Measurements from ENCODE around the gene MS4A10. TPM values are rescaled to one million over a fixed set of nuclear protein-coding genes. Genes with fewer than 3 reads are reported as not detected.

MS4A10 gene
- total and polyA plus RNA-seq, 10 of the 15 experiments (the other 5 are each of a cell fraction or from before 2014, with no cell fraction given): not detected

DNA sequence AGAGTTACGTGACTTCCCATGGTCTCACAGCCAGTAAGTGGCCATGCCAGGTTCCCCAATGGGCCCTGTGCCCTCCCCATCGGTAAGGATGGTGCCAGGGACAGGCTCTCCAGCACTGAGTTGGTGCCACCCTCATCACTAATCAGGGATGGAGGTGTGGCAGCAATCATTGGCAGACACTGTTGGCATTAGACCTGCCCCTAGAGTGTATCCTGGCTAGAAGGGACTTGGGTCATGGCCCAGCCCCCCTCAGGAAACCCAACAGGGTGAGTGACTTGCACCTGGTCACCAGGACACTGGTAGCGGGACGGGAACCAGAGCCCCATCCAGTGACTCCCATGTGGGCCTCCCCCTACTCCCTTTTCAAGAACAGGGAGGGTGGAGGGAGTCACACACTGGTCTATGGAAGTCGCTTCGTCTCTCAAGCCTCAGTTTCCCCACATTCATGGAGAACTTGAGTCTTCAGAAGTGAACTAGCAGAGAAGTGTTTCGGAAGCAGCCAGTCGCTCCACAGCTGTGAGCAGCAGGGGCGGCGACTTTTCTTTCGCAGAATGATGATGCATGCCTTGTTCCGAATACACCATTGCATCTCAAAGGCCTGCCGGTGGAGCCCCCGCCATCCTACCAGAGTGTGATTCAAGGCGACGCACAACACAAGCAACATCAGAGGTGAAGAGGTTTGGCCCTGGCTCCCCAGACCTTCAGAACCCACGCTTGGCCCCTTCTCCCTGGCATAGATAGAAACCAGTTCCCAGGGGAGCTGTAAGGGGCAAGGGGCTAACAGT lies 12.9 kb downstream of the MS4A10 start:
- no peak for TF ChIP-seq E2F4 (IDR thresholded peaks at IDR 0.05; ENCODE audit: low read depth, low read length)
- TF ChIP-seq CREM (IDR thresholded peaks at IDR 0.05; ENCODE audit: low read depth): no peak
- no peak for TF ChIP-seq ZNF274 (IDR thresholded peaks at IDR 0.05; ENCODE audit: insufficient read depth, insufficient read length)
- ATAC-seq (no peak), FAIRE-seq (no peak), DNase-seq (ENCODE audit: low read depth, low spot score) (no peak)
- ChIA-PET RAD21 (ENCODE audit: unreplicated experiment) (no interaction called here), POLR2A (no interaction called here), SMC1A (ENCODE audit: uncharacterized antibody, unreplicated experiment) (no interaction called here), CTCF (no interaction called here)
- Histone ChIP-seq H3K27me3 (replicated peaks in 1 of 2; ENCODE audit: control insufficient read depth in 2 of 2, insufficient read depth in 2 of 2, low read length in 1 of 2) (no peaks in the 10 kb centered on the region; a peak in 1 of 4 replicates), H3K4me3 (no peak overlapping the region), H4K20me1 (ENCODE audit: control insufficient read depth, insufficient read depth) (no peaks in the 10 kb centered on the region), H3K9ac (ENCODE audit: control insufficient read depth, insufficient read depth, low read length) (no peak overlapping the region), H3K36me3 (ENCODE audit: control insufficient read depth in 2 of 2, insufficient read depth in 2 of 2, low read length in 1 of 2) (no peaks in the 10 kb centered on the region), H2AFZ (ENCODE audit: control insufficient read depth, low read depth, low read length) (no peak overlapping the region), H3K27ac (ENCODE audit: control insufficient read depth, insufficient read depth) (no peak overlapping the region), H3K9me3 (replicated peaks; ENCODE audit: control insufficient read depth, insufficient read depth, low read length) (no peaks in the 10 kb centered on the region), H3K79me2 (ENCODE audit: control insufficient read depth, insufficient read depth, low read length) (no peaks in the 10 kb centered on the region), H3K4me1 (ENCODE audit: control insufficient read depth, insufficient read depth, low read length) (no peaks in the 10 kb centered on the region), H3K4me2 (ENCODE audit: control insufficient read depth, insufficient read depth) (no peak overlapping the region)
- WGBS (ENCODE audit: insufficient coverage, insufficient replicate concordance, low lambda C conversion rate, missing lambda C conversion rate): 46% methylated on average over 17 of the region's 17 CpGs
- in situ Hi-C loops (cut with MboI) (no loop called here), intact Hi-C loops (cut with micrococcal nuclease; ENCODE audit: unreplicated experiment) (no loop called here)
- no TSS peak for BruUV-seq (replicated peaks)

DNA sequence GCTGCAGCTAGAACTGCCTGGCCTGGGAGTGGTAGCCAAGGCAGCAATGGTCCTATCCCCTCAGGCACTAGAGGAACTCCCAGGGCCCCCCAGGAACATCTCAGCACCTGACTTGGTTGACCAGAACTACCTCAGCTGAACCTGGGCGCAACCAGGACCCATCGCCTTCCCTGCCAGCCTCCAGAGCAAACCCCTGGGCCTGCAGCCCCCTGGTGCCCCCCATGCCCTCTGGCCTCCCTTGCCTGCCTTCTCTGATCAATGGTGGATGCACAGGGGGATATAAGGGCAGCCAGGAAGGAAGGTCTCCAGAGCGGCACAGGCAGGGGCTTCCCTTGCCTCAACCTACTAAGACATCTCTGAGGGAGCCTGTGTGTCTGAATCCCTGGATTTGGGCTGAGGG lies 13.5 kb downstream of the MS4A10 start:
- ChIA-PET SMC1A (ENCODE audit: uncharacterized antibody, unreplicated experiment) (no interaction called here), POLR2A (no interaction called here), RAD21 (ENCODE audit: unreplicated experiment) (no interaction called here), CTCF (no interaction called here)
- no peak for FAIRE-seq
- 97% methylated on average over 2 of the region's 3 CpGs for WGBS (ENCODE audit: insufficient coverage, insufficient replicate concordance, low lambda C conversion rate, missing lambda C conversion rate)
- H3K9me3 ChIP-seq (replicated peaks; ENCODE audit: control insufficient read depth, insufficient read depth, low read length): no peaks in the 10 kb centered on the region
- no peak overlapping the region for H3K9ac ChIP-seq (ENCODE audit: control insufficient read depth, insufficient read depth, low read length)
- no peaks in the 10 kb centered on the region for H4K20me1 ChIP-seq (ENCODE audit: control insufficient read depth, insufficient read depth)
- no peaks in the 10 kb centered on the region for H3K36me3 ChIP-seq (ENCODE audit: control insufficient read depth in 2 of 2, insufficient read depth in 2 of 2, low read length in 1 of 2)
- H2AFZ ChIP-seq (ENCODE audit: control insufficient read depth, low read depth, low read length): no peak overlapping the region
- H3K4me2 ChIP-seq (ENCODE audit: control insufficient read depth, insufficient read depth): no peak overlapping the region
- H3K4me1 ChIP-seq (ENCODE audit: control insufficient read depth, insufficient read depth, low read length): no peaks in the 10 kb centered on the region
- no peaks in the 10 kb centered on the region for H3K79me2 ChIP-seq (ENCODE audit: control insufficient read depth, insufficient read depth, low read length)
- H3K27me3 ChIP-seq (replicated peaks in 1 of 2; ENCODE audit: control insufficient read depth in 2 of 2, insufficient read depth in 2 of 2, low read length in 1 of 2): no peaks in the 10 kb centered on the region; a peak in 2 of 4 replicates
- in situ Hi-C loops (cut with MboI): no loop called here
- intact Hi-C loops (cut with micrococcal nuclease; ENCODE audit: unreplicated experiment): no loop called here
- H3K27ac ChIP-seq (ENCODE audit: control insufficient read depth, insufficient read depth): no peak overlapping the region
- no peak for ATAC-seq
- BruUV-seq (replicated peaks): no TSS peak
- H3K4me3 ChIP-seq: no peak overlapping the region
- no peak for DNase-seq (ENCODE audit: low read depth, low spot score)
- TF ChIP-seq EED (IDR thresholded peaks at IDR 0.05; ENCODE audit: low read depth) (no peak), SRF (IDR thresholded peaks at IDR 0.05; ENCODE audit: low read depth in 2 of 2, low read length in 2 of 2) (no peak), SMARCA5 (IDR thresholded peaks at IDR 0.05) (no peak), POLR2A (IDR thresholded peaks at IDR 0.05; ENCODE audit: low read depth, low read length) (no peak), LARP7 (IDR thresholded peaks at IDR 0.05) (no peak), CEBPB (IDR thresholded peaks at IDR 0.05; ENCODE audit: borderline replicate concordance in 1 of 2, low read depth in 2 of 2, low read length in 2 of 2) (no peak), CHD4 (IDR thresholded peaks at IDR 0.05) (no peak), NKRF (conservative IDR thresholded peaks at IDR 0.05) (no peak), TARDBP (IDR thresholded peaks at IDR 0.05; ENCODE audit: borderline replicate concordance) (no peak)
- TF ChIP-seq, protein P1, sequence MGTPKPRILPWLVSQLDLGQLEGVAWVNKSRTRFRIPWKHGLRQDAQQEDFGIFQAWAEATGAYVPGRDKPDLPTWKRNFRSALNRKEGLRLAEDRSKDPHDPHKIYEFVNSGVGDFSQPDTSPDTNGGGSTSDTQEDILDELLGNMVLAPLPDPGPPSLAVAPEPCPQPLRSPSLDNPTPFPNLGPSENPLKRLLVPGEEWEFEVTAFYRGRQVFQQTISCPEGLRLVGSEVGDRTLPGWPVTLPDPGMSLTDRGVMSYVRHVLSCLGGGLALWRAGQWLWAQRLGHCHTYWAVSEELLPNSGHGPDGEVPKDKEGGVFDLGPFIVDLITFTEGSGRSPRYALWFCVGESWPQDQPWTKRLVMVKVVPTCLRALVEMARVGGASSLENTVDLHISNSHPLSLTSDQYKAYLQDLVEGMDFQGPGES (IDR thresholded peaks at IDR 0.05): no peak
- TF ChIP-seq, protein P2, sequence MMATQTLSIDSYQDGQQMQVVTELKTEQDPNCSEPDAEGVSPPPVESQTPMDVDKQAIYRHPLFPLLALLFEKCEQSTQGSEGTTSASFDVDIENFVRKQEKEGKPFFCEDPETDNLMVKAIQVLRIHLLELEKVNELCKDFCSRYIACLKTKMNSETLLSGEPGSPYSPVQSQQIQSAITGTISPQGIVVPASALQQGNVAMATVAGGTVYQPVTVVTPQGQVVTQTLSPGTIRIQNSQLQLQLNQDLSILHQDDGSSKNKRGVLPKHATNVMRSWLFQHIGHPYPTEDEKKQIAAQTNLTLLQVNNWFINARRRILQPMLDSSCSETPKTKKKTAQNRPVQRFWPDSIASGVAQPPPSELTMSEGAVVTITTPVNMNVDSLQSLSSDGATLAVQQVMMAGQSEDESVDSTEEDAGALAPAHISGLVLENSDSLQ (IDR thresholded peaks at IDR 0.05): no peak
